Prostate gland (tissue), 2 donors: ENCODE data around the gene PPP2R2B.

Experiments
- CTCF ChIP-seq, 4 experiments: fragments of 200-600 bp in 2 of 4; fragments of 450-650 bp in 2 of 4; sonication (generic) in 2 of 4; IDR thresholded peaks; 1 replicate in 3 of 4; 2 replicates in 1 of 4; pipeline ENCODE4 v1.5.1; 2016 to 2019; ENCODE audit warnings: antibody characterized with exemption in 4 of 4, mild to moderate bottlenecking in 2 of 4, moderate library complexity in 2 of 4
- POLR2A ChIP-seq: fragments of 450-650 bp; IDR thresholded peaks from one replicate; pipeline ENCODE4 v1.6.1; 2016; ENCODE audit warnings: antibody characterized with exemption, mild to moderate bottlenecking

GRCh38 chr5:146719179-146719578, 159.4 kb downstream of the PPP2R2B start:
- TF ChIP-seq CTCF (IDR thresholded peaks at IDR 0.05) (no peak), POLR2A (no peak)
